HFFc6 (cell line): ENCODE results near the gene FBN3. TPM values are rescaled to one million over a fixed set of nuclear protein-coding genes. Genes with fewer than 3 reads are reported as not detected.

Experiments used
- DNase-seq: peaks from one replicate; pipeline ENCODE4 v3.0.0-alpha.2; 2018
- H3K27ac Mint-ChIP-seq: 2 replicates; pipeline ENCODE4 v1.8.0; 2020; ENCODE audit warnings: mild to moderate bottlenecking, mixed read lengths
- H3K27me3 Mint-ChIP-seq: 2 replicates; pipeline ENCODE4 v1.8.0; 2021; ENCODE audit warnings: mild to moderate bottlenecking, moderate library complexity, mixed read lengths; ENCODE audit not compliant: insufficient read depth
- H3K36me3 Mint-ChIP-seq: 2 replicates; pipeline ENCODE4 v1.8.0; 2021; ENCODE audit warnings: low read depth, mixed read lengths
- H3K4me1 Mint-ChIP-seq: 2 replicates; pipeline ENCODE4 v1.8.0; 2020; ENCODE audit warnings: low read depth, mixed read lengths
- H3K4me3 Mint-ChIP-seq: 2 replicates; pipeline ENCODE4 v1.8.0; 2020; ENCODE audit warnings: mild to moderate bottlenecking, moderate library complexity, mixed read lengths
- H3K9me3 Mint-ChIP-seq: 2 replicates; pipeline ENCODE4 v1.8.0; 2020; ENCODE audit warnings: mild to moderate bottlenecking, mixed read lengths
- CTCF ChIP-seq: fragments of 200-600 bp; sonication (generic); IDR thresholded peaks from 2 replicates; pipeline ENCODE4 v1.5.0; 2021; ENCODE audit warnings: antibody characterized with exemption, mild to moderate bottlenecking
- total RNA-seq, 6 experiments: library from RNA; stranded (reverse); fragmentation: NEBNext Ultra II Directional; extraction: Animal tissue kit (Norgen Biotek cat#: 25700); gene quantifications; 2 replicates in 1 of 6; 3 replicates in 5 of 6; pipeline ENCODE4 v1.2.3, GENCODE V29; 2021

FBN3 gene
- total RNA-seq, 6 experiments from 2014 or later, result not detected

GRCh38 chr19:8087876-8088275 is 61.5 kb downstream of the FBN3 start:
- no peaks in the 10 kb centered on the region for H3K36me3 Mint-ChIP-seq
- peaks cover 3% of the 10 kb centered on the region for H3K27me3 Mint-ChIP-seq
- DNase-seq, result no peak
- no peak for TF ChIP-seq CTCF
- H3K27ac Mint-ChIP-seq, result no peak overlapping the region
- peaks cover 4% of the 10 kb centered on the region; the same call in 1 of the 2 replicates for H3K9me3 Mint-ChIP-seq
- H3K4me1 Mint-ChIP-seq, result no peaks in the 10 kb centered on the region
- H3K4me3 Mint-ChIP-seq, result no peak overlapping the region

- H3K4me3 Mint-ChIP-seq, result no peak overlapping the region
- peaks cover 4% of the 10 kb centered on the region; the same call in 1 of the 2 replicates for H3K9me3 Mint-ChIP-seq
- DNase-seq, result no peak
- H3K27ac Mint-ChIP-seq, result no peak overlapping the region
- no peak for TF ChIP-seq CTCF
- H3K27me3 Mint-ChIP-seq, result peaks cover 3% of the 10 kb centered on the region
- no peaks in the 10 kb centered on the region for H3K36me3 Mint-ChIP-seq
- no peaks in the 10 kb centered on the region for H3K4me1 Mint-ChIP-seq
These were observed 62.5 kb downstream of the FBN3 start for GRCh38 chr19:8086849-8087248.

GRCh38 chr19:8085598-8086408 is 63.6 kb downstream of the FBN3 start:
- H3K27me3 Mint-ChIP-seq, result peaks cover 3% of the 10 kb centered on the region
- no peaks in the 10 kb centered on the region for H3K36me3 Mint-ChIP-seq
- TF ChIP-seq CTCF, result no peak

GRCh38 chr19:8084152-8084551 is 65.2 kb downstream of the FBN3 start:
- no peaks in the 10 kb centered on the region for H3K4me1 Mint-ChIP-seq
- H3K9me3 Mint-ChIP-seq, result no peaks in the 10 kb centered on the region; the same call in 1 of the 2 replicates
- no peak overlapping the region for H3K27ac Mint-ChIP-seq
- H3K36me3 Mint-ChIP-seq, result no peaks in the 10 kb centered on the region
- peaks cover 9% of the 10 kb centered on the region for H3K27me3 Mint-ChIP-seq
- DNase-seq, result no peak
- no peak for TF ChIP-seq CTCF
- H3K4me3 Mint-ChIP-seq, result no peak overlapping the region

More at GRCh38 chr19:8085598-8086408, 63.6 kb downstream of the FBN3 start:
- Mint-ChIP-seq H3K27ac (no peak overlapping the region), H3K4me3 (no peak overlapping the region), H3K9me3 (peaks cover 4% of the 10 kb centered on the region; the same call in 1 of the 2 replicates), H3K4me1 (no peaks in the 10 kb centered on the region)
- no peak for DNase-seq

GRCh38 chr19:8083141-8083540 is 66.3 kb downstream of the FBN3 start:
- Mint-ChIP-seq H3K36me3 (no peaks in the 10 kb centered on the region), H3K4me1 (no peaks in the 10 kb centered on the region)

More at GRCh38 chr19:8083141-8083540, 66.3 kb downstream of the FBN3 start:
- Mint-ChIP-seq H3K27me3 (peaks cover 12% of the 10 kb centered on the region), H3K4me3 (no peak overlapping the region), H3K9me3 (no peaks in the 10 kb centered on the region; the same call in 1 of the 2 replicates), H3K27ac (no peak overlapping the region)
- no peak for DNase-seq
- TF ChIP-seq CTCF, result no peak
